GM21390 (cell line): Measurements from ENCODE around the gene FHIT.

Experiments
- ATAC-seq: cut with Tn5 transposase; IDR thresholded peaks from one replicate; pipeline ENCODE4 v1.9.1; 2021; ENCODE audit not compliant: unreplicated experiment

The FHIT gene

DNA sequence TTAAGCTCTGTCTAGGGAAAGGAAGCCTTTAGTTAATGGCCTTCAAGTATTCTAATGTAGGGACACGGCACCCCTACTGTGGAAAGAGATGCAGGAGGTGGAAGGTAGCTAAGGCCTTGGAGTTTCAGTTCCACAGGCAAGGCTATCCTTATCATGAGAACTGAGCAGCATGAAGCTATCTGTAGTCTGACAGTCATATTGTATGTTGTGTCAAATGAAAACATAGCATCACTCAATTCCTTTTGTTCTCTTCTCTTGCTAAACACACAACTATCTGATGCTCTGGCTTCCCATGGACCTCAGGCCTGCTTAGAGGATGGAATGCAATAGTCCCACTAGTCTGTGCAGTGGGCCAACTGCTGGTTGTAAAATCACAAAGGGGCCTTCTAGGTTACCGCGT, 380.9 kb downstream of the FHIT start:
- no peak for ATAC-seq

DNA sequence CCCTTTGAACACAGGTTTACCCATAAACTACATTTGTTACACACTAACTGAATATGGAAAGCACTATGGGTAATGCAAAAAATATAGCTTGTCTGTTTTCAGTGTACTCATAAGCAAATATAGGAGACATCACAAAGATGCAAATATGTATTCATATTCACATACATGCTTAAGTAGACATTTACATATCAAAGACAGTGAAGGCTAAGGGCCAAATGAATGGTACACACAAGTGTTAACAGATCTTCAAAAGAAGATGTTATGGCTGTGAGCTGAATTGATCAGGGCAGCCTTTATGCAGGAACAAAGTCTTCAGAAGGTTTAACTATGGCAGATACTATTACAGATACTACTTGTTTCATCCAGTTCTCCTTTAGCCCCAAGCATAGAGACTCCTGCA, 384.1 kb downstream of the FHIT start:
- no peak for ATAC-seq

DNA sequence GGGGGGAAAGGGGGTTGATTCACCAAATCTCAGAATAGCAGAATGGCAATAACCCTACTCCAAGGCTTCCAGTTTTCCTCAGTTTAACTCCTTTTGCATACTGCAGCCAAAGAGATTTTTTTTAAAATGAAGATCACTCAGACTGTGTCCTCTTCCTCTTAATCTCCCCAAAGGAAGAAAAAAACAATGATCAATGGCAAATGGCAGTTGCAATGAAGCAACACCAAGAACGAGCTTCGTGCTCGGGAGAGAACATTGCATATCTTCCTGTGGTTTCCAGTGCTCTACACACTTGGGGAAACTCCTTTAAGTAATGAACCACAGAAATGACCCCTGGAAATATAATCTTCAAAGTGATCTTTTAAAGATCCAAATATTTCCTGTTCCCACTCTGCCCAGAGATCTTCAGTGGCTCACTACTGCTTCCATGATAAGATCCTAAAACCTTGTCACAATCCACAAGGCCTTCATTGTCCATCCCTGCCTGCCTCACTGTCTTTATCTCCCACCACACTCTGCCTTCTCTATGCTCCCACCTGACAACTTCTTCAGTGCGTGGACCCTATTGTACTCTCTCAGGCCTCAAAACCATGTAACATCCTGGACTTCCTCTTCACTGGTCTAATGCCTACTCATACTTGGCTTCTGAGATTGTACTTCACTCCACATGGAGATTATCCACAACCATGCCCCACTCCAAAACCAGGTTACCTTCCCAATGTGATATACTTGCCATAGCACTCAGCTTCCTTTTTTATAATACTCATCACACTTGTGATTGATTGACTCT, 394.8 kb downstream of the FHIT start:
- ATAC-seq = no peak

DNA sequence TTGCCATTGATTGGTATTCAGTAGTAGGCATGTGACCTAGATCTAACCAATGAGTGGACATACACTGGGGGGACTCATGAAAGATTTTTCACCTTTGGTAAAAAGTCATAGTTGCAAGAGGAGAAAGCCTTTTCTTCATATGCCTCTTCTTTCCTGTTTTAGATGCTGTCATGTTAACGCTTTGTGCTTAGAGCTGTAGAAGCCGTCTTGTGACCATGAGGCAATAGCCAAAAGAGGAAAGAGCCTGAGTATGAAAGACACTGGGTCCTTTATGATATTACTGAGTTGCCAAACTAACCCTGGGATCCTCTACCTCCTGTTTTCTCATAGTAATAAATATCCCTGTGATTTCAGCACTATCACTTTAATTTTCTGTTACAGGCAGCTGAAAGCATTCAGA, 396.0 kb downstream of the FHIT start:
- ATAC-seq = no peak

DNA sequence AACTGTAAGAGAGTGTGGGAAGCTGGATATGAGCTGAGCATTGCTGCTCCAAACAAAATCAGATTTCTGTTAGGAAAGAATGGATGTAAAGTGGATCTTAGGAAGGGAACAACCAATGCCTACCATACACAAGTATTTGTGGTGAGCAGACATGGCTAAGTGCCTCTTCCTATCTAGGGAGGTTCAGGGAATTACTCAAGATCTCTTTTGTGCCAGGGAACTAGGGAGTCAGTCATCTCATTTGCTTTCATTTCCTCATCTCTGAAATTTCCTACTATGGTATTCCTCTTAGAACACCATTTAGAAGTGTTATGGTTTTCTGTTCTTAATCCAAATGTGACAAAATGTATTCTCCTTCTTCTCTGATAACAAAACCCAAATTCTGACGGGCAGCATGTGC, 396.5 kb downstream of the FHIT start:
- no peak for ATAC-seq

DNA sequence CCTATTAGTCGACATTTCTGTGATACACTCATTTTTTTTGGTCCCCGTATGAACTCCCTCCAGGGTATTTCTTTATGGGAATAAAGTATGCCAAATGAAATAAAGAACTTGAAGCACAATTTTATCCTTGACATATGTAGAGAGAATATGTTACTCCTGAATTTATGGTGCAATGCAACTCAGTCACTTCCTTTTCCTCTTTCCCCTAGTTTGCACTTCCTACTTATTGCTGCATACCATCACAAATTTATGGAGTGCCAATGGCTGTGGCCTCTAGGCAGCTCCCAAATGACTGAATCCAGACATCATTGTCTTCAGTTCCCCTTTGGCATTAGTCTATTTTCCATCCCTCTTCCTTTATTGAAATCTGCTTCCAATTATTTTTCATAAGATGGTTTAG, 403.5 kb downstream of the FHIT start:
- no peak for ATAC-seq

DNA sequence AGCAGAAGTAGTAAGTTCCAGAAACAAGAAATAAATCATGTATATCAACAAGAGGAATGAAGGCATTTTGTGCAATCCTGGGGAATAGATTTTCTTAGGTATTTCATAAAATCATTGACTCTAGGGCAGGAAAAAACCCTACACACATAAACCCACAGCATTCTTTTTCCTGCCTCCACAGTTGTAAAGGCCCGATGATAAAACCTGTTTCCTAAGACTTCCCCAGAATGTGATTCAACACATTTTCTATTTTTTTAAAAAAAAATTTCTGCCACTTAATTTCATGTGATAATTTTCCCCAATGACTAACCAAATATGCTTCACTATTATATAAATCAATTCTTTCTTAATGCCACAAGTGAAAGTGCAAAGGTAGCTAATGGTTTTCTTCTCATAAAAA, 407.0 kb downstream of the FHIT start:
- ATAC-seq = no peak

DNA sequence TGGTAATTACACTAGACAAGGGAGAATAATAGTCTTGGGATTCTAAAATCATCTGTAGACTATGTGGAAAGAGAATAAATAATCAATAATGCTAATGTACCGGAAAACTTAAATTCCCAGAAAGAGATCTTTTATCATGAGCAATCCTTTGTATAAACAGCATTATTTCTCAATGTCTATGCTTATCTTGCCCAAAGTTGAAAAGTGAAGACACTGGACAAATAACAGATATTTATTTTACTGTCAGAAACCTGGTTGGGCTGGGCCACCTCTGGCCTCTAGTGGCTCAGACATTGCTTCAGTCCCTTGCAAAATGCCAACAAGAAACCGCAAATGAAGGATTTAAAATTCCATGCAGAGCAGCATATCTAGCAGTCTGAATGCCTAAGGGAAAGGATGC, 409.9 kb downstream of the FHIT start:
- no peak for ATAC-seq

DNA sequence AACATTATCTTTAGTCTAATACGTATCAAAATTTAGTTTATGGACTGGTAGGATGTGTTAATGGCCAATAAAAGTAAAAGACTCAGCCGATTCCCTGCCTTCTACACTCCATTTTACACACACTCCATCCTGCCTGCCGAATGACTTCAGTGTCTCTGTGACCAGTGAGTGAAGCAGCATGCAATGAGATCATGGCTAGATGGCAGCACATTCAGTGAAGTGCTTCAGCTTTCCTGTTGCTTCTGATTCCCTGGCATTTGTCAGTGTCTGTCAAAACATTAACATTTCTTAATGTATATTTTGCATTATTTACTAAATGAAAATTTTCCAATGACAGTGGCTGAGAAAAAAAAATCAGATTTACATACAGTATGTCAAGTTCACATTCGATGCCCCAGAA, 412.0 kb downstream of the FHIT start:
- ATAC-seq = no peak

DNA sequence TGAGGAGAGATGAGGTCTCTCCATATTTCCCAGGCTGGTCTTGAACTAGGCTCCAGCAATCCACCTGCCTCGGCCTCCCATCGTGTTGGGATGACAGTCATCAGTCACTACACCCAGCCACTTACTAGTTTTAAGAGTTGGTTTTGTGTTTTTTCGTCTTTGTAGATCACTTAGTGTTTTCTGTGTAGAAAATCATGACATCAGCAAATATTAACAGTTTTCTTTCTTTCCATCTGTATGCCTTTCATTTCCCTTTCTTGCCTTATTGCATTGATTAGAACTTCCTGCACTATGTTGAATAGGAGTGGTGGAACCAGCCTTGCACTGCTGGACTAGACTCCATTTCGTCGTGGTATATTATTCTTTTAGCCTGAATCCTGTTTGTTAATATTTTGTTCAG, 415.5 kb downstream of the FHIT start:
- no peak for ATAC-seq

DNA sequence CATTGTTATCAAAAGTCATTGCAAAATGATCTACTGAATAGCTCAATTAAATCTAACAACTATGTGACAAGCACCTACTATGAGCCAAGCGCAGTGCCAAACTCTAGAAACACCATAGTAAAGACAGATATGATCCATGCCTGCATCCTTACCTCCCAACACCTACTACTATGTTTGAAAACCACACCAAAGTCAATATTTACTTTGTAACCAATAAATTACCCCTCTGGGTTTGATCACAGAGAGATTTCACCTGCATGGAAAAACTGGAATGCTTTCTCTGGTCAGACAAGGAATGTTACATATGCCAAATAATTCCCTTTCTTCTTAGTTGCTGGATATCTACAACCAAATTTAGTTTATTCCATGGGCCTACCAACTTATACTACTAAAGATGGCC, 422.2 kb downstream of the FHIT start:
- ATAC-seq = no peak

DNA sequence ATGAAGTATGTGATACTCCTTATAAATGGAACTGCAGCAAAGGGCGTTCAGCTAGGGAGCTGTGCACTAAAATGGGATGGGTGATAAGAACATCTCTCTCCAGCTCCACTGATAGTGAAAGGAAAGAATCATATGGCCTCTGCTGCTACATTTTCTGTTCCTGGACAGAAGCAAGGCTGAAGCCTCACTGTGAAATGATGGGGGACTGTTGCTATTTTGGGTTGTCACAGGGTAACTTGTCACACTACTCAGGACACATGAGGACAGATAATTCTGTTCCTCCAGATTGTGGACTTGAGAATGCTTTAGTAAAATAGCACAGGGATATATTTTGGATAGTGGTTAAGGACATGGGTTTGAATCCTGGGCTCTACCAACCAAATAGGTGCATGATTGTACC, 423.6 kb downstream of the FHIT start:
- no peak for ATAC-seq

DNA sequence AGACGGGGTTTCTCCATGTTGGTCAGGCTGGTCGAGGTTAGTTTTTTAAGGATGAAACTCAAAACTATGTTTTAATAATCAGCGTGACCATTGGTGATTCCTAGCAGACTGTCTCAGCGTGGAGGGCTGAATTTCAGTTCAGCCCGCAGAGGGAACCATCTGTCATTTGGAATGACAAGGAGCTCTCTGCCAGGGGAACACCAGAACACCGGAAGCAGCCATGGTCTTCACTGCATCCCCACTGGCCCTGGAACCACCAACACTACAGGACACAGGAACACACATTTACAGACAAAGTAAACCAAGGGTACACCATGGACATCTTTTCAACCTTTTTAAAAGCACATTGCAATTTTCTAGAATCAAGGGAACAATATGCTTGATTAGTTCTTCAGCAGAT, 424.7 kb downstream of the FHIT start:
- ATAC-seq = no peak

DNA sequence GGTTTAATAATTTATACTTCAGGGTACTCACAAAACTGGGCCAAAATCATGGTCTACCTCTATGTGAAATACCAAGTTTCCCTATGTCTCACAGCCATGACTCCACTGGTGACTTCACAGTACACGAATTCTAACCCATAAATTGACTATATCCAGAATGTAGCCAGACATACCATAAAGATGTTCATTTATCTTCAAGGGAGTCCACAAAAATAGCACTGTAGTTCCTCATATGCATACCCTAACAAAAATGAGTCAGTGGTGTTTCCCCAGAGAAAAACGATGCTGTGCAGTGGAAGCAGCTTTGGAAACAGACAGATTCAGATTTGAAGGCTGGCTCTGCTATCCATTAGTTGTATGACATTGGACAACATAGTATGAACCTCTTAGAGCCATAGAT, 438.8 kb downstream of the FHIT start:
- ATAC-seq = no peak

DNA sequence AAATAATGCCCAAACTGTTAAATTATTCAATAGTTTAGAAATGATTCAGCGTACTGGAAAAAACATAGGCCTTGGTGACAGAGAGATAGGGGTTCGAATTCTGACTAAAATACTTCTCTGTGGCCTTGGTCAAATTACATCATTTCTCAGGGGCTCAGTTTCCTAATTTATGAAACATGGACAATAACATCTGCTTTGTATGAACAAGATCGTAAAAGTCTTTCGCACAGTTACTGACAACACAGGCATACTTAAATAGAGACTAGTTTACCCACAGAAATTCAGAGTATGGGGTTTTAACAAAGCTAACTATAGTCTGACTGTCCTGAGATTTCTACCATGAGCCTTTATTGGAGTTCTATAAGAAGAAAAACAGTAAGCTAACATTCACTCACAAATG, 440.4 kb downstream of the FHIT start:
- no peak for ATAC-seq

DNA sequence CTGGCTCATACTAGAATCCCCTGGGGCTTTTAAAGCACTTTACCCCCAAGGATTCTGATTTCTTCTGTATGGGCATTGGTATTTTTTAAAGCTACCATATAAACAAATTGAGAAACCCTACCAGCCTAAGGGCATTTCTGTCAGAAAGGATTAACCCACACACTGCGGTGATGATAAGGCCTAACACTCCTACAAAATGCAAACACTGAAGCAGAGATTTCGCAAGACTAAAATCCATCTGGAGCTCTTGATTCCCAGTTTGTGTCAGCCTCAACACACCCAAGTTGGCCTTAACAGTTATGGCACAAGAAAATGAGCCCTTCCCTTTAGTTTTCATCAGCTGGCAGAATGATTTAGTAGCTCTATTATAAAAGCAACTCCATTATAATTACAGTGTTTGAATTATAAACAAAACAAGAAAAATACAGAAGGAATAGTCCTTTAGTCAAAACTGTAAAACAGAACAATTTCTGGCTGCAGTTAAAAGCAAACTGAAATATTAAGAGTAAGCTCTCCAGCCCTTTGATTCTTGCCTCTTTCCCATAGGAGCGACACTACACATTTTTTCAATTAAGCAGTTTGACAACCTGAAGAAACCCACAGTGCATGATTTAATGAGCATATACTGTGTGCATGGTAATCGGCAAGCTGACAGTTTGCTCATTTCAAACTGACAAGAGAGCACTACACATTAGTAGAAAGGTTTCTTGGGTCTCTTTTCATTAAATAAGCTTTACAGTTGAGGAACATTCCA, 441.2 kb downstream of the FHIT start:
- no peak for ATAC-seq

DNA sequence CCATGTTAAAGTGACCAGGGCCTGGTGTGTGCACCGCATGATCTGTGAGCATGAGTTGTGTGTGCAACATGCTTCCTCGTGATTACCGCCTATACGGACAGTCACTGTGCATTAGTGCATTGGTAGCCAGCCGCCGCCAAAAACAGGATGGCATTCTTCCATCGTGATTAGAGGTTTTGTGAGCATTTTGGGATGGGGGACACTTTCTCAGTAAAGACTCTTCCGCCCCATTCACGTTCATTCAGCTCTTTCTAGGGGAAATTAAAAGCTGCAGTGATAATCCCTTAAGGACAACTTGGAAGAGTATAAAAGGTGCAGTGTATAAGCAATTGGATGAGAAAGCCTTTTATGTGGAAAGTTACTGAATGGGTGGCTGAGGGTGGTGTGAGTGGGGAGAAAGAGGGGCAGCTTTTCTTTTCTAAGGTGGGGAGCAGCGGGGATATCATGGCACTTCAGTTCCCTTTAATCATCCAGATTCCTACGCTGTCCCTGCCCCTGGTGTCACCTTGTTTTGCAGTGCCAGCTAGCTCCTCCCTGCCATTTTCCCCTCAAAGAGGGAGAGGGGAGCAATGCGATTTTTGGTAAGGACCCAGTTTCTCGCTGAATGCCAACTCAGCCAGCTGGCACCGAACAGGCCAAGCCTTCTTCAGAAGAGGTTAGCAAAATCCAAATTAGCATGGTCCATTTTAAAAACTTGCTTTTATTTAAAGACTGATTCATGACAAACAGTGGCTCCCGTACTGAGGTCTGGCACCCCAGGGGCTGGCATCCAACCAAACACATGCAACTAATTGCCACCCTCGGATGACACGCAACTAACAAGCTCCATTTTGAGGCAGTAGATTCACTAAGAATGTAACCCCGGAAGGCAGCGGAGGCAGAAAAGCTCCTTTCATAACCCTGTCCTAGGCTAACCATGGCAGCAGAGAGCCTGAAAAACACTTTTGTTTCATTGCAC, 447.8 kb downstream of the FHIT start:
- no peak for ATAC-seq

DNA sequence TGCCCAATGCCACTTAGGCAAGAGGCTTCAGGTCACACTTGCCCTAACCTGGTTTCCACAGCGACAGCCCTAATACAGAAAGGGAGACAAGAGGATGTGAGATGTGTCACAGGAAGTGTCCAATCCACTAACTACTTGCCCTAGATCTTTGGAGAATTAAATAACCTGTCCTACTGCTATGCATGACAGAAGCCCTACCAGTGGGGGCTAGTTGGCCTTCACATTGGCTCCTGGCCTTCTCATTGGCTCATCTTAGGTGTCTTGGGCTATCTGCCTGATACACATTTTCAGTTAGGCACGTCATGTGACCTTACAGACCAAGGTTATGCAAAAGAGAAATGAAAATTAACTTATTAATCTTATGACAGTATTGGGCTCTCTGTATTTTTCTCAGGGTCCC, 449.9 kb downstream of the FHIT start:
- ATAC-seq = no peak

DNA sequence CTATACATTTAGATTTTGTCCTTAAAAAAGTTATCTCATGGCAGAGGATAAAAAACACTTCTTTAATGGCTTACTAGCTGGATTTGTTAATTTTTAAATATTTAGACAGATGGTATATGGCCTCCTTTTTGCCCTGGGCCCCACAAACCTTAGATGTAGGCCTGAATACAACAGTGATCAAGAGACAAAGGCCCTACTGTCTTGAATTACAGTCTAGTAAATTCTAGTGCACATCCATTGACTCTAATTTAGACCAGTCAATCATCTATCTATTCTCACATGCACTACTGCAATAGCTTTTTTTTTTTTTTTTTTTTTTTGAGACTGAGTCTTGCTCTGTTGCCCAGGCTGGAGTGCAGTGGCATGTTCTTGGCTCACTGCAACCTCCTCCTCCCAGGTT, 452.8 kb downstream of the FHIT start:
- no peak for ATAC-seq

DNA sequence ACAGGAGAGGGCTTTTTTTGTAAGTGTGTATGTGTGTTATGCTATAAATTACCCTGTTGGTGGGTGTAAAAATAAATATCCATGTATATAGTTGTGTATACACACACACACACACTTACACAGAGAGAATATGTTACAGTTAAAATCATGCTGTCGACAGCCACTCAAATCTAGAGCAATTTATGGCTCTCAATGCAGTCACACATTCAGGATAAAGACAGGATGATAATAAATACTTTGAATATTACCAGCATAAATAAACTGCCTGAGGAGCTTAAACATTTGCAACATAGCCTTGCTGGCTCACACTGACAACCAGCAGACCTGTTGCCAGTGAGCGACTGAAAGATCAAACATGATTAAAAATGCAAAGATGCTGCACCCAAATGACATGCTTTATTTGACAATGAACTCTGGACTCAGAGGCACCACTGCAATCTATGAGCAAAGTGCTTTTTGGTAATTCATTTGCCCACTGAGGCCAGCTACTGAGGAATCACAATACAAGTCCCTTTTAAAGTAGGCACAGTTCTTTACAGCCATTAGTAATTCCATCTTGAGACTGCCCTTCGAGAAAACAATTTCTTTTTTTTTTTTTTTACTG, 458.9 kb downstream of the FHIT start:
- ATAC-seq = no peak

DNA sequence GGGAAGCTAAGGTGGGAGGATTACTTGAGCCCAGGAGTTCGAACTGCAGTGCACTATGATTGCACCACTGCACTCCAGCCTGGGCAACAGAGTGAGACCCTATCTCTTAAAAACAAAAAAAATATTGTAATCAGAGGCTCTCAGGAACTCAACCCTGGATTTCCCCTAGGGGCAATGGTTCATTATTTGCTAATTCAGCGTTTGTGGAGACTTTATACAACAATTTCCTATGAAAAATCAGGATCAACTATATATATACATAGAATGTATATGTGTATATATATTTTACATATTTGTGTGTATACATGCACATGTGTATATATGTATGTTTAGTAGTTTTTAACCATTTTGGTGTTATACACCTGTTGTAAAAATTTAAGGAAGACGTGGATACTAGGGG, 463.1 kb downstream of the FHIT start:
- ATAC-seq = no peak
